GOT3 (cell line): Measurements from ENCODE around the gene VPREB1.
"Not testable (repeated sequence)": the region's sequence is repeated elsewhere in the genome, so short reads cannot be mapped to it uniquely, and the experiment has no call there.

Experiments
- DNase-seq: peaks from one replicate; lab custom pipeline; 2025; ENCODE audit warnings: mixed read lengths; lab: John Stamatoyannopoulos, UW

Gene VPREB1

GRCh38 chr22:22246706-22247105 lies 2.1 kb downstream of the VPREB1 start:
- DNase-seq = no peak

GRCh38 chr22:22248878-22249277 lies 4.3 kb downstream of the VPREB1 start:
- DNase-seq = no peak

- not testable (repeated sequence) for DNase-seq
Measured at GRCh38 chr22:22250651-22251050, 6.1 kb downstream of the VPREB1 start.

- not testable (repeated sequence) for DNase-seq
Measured at GRCh38 chr22:22256133-22256532, 11.5 kb downstream of the VPREB1 start.

- not testable (repeated sequence) for DNase-seq
Measured at GRCh38 chr22:22258597-22259415, 14.2 kb downstream of the VPREB1 start.

- not testable (repeated sequence) for DNase-seq
Measured at GRCh38 chr22:22260169-22260568, 15.6 kb downstream of the VPREB1 start.

GRCh38 chr22:22260586-22260985 lies 16.0 kb downstream of the VPREB1 start:
- DNase-seq = not testable (repeated sequence)

- not testable (repeated sequence) for DNase-seq
Measured at GRCh38 chr22:22262332-22263074, 17.9 kb downstream of the VPREB1 start.

- not testable (repeated sequence) for DNase-seq
Measured at GRCh38 chr22:22263823-22264222, 19.2 kb downstream of the VPREB1 start.

GRCh38 chr22:22270036-22270676 lies 25.6 kb downstream of the VPREB1 start:
- not testable (repeated sequence) for DNase-seq

- not testable (repeated sequence) for DNase-seq
Measured at GRCh38 chr22:22277423-22277822, 32.8 kb downstream of the VPREB1 start.

- DNase-seq = not testable (repeated sequence)
Measured at GRCh38 chr22:22284962-22285756, 40.6 kb downstream of the VPREB1 start.

- not testable (repeated sequence) for DNase-seq
Measured at GRCh38 chr22:22286390-22287105, 42.0 kb downstream of the VPREB1 start.

- DNase-seq = not testable (repeated sequence)
Measured at GRCh38 chr22:22287106-22287626, 42.6 kb downstream of the VPREB1 start.

GRCh38 chr22:22289666-22290065 lies 45.1 kb downstream of the VPREB1 start:
- DNase-seq = not testable (repeated sequence)

GRCh38 chr22:22291129-22291806 lies 46.7 kb downstream of the VPREB1 start:
- not testable (repeated sequence) for DNase-seq

- DNase-seq = not testable (repeated sequence)
Measured at GRCh38 chr22:22292656-22293055, 48.1 kb downstream of the VPREB1 start.

- not testable (repeated sequence) for DNase-seq
Measured at GRCh38 chr22:22293436-22293835, 48.9 kb downstream of the VPREB1 start.

GRCh38 chr22:22294641-22295040 lies 50.1 kb downstream of the VPREB1 start:
- not testable (repeated sequence) for DNase-seq
